Karpas-422 (cell line): ENCODE data around the gene UNC5B. TPM values are rescaled to one million over a fixed set of nuclear protein-coding genes. Genes with fewer than 3 reads are reported as not detected.

Source experiments
- DNase-seq: peaks from one replicate; pipeline ENCODE4 v3.0.0-alpha.2; 2015
- H2AFZ ChIP-seq: fragments of 200-600 bp; sonication (generic); 2 replicates; pipeline ENCODE4 v1.6.1; 2014; ENCODE audit warnings: antibody characterized with exemption, low read length, mixed read lengths
- H3K27ac ChIP-seq: fragments of 200-600 bp; sonication (generic); 2 replicates; pipeline ENCODE4 v1.5.1; 2014; ENCODE audit warnings: mild to moderate bottlenecking, low read length, moderate library complexity
- H3K27me3 ChIP-seq: fragments of 200-600 bp; sonication (generic); 2 replicates; pipeline ENCODE4 v1.6.1; 2014; ENCODE audit warnings: low read length, mixed read lengths
- H3K36me3 ChIP-seq: fragments of 200-600 bp; sonication (generic); 2 replicates; pipeline ENCODE4 v1.6.1; 2014; ENCODE audit warnings: low read length, mixed read lengths; ENCODE audit not compliant: insufficient read depth
- H3K4me1 ChIP-seq: fragments of 200-600 bp; sonication (generic); 2 replicates; pipeline ENCODE4 v1.6.1; 2014; ENCODE audit warnings: mild to moderate bottlenecking, low read length, mixed read lengths
- H3K4me2 ChIP-seq: fragments of 200-600 bp; sonication (generic); 2 replicates; pipeline ENCODE4 v1.6.1; 2014; ENCODE audit warnings: low read length, low read depth, mild to moderate bottlenecking; ENCODE audit not compliant: poor library complexity, severe bottlenecking
- H3K4me3 ChIP-seq: fragments of 200-600 bp; sonication (generic); 2 replicates; pipeline ENCODE4 v1.5.1; 2014; ENCODE audit warnings: mild to moderate bottlenecking, antibody characterized with exemption, low read length, mixed read lengths
- H3K79me2 ChIP-seq: fragments of 200-600 bp; sonication (generic); 2 replicates; pipeline ENCODE4 v1.6.1; 2014; ENCODE audit warnings: mild to moderate bottlenecking, low read length, mixed read lengths
- H3K9ac ChIP-seq: fragments of 200-600 bp; sonication (generic); 2 replicates; pipeline ENCODE4 v1.6.0; 2014; ENCODE audit warnings: low read length
- H3K9me2 ChIP-seq: fragments of 200-600 bp; sonication (generic), shearing (Covaris generic); replicated peaks from 2 replicates; pipeline ENCODE4 v1.6.0; 2014; ENCODE audit warnings: mild to moderate bottlenecking, low read length, moderate library complexity; ENCODE audit not compliant: insufficient read depth
- H3K9me3 ChIP-seq: fragments of 300-700, 200-600 bp; sonication (generic); 2 replicates; pipeline ENCODE4 v1.6.1; 2014; ENCODE audit warnings: low read length, mixed read lengths
- H4K20me1 ChIP-seq: fragments of 200-600 bp; sonication (generic); 2 replicates; pipeline ENCODE4 v1.6.1; 2014; ENCODE audit warnings: mild to moderate bottlenecking, antibody characterized with exemption, low read length, low read depth; ENCODE audit not compliant: insufficient read depth
- total RNA-seq: library from RNA; depleted of rRNA; stranded (reverse); fragments of >200 nt; shearing (Covaris generic); gene quantifications from 2 replicates; pipeline ENCODE4 v1.2.3, GENCODE V29; 2014; ENCODE audit warnings: low replicate concordance

UNC5B gene
- total RNA-seq, 1 experiment from 2014 or later, result not detected

- Histone ChIP-seq H4K20me1 (no peaks in the 10 kb centered on the region), H3K9me2 (no peaks in the 10 kb centered on the region), H3K36me3 (no peaks in the 10 kb centered on the region), H3K4me3 (no peak overlapping the region), H3K4me1 (peaks cover 3% of the 10 kb centered on the region; the same call in 1 of the 2 replicates), H3K27me3 (no peaks in the 10 kb centered on the region), H3K9ac (no peak overlapping the region), H3K79me2 (no peaks in the 10 kb centered on the region), H3K9me3 (no peaks in the 10 kb centered on the region), H2AFZ (no peak overlapping the region), H3K4me2 (no peak overlapping the region), H3K27ac (no peak overlapping the region)
- no peak for DNase-seq
Observed at GRCh38 chr10:71284544-71285179, 72.3 kb downstream of the UNC5B start.

- Histone ChIP-seq H4K20me1 (no peaks in the 10 kb centered on the region), H3K9me2 (no peaks in the 10 kb centered on the region), H3K79me2 (no peaks in the 10 kb centered on the region), H3K4me1 (peaks cover 3% of the 10 kb centered on the region; the same call in 1 of the 2 replicates), H3K27me3 (no peaks in the 10 kb centered on the region), H3K9ac (no peak overlapping the region), H3K4me3 (no peak overlapping the region), H3K9me3 (no peaks in the 10 kb centered on the region), H3K4me2 (no peak overlapping the region), H2AFZ (no peak overlapping the region), H3K36me3 (no peaks in the 10 kb centered on the region), H3K27ac (no peak overlapping the region)
- DNase-seq, result peak; percentile 76
Observed at GRCh38 chr10:71285180-71285545, 72.8 kb downstream of the UNC5B start.

- Histone ChIP-seq H3K27ac (no peak overlapping the region), H4K20me1 (no peaks in the 10 kb centered on the region), H3K27me3 (no peaks in the 10 kb centered on the region), H3K4me3 (no peak overlapping the region), H3K9me2 (no peaks in the 10 kb centered on the region), H3K4me1 (peaks cover 3% of the 10 kb centered on the region; the same call in 1 of the 2 replicates), H3K79me2 (no peaks in the 10 kb centered on the region), H2AFZ (no peak overlapping the region), H3K36me3 (no peaks in the 10 kb centered on the region), H3K9ac (no peak overlapping the region), H3K9me3 (no peaks in the 10 kb centered on the region), H3K4me2 (no peak overlapping the region)
- DNase-seq, result no peak
Observed at GRCh38 chr10:71285986-71286385, 73.6 kb downstream of the UNC5B start.

- Histone ChIP-seq H2AFZ (no peak overlapping the region), H3K4me2 (no peak overlapping the region), H3K27me3 (no peaks in the 10 kb centered on the region), H4K20me1 (no peaks in the 10 kb centered on the region), H3K4me3 (no peak overlapping the region), H3K4me1 (peaks cover 3% of the 10 kb centered on the region; the same call in 1 of the 2 replicates), H3K9ac (no peak overlapping the region), H3K36me3 (no peaks in the 10 kb centered on the region), H3K27ac (no peak overlapping the region), H3K9me3 (no peaks in the 10 kb centered on the region), H3K9me2 (no peaks in the 10 kb centered on the region), H3K79me2 (no peaks in the 10 kb centered on the region)
- no peak for DNase-seq
Observed at GRCh38 chr10:71286521-71287294, 74.3 kb downstream of the UNC5B start.

GRCh38 chr10:71287456-71287855, 75.1 kb downstream of the UNC5B start:
- Histone ChIP-seq H3K9me3 (no peaks in the 10 kb centered on the region), H3K27me3 (no peaks in the 10 kb centered on the region), H2AFZ (no peak overlapping the region), H3K4me1 (peaks cover 3% of the 10 kb centered on the region; the same call in 1 of the 2 replicates), H3K9me2 (no peaks in the 10 kb centered on the region), H3K4me3 (no peak overlapping the region), H3K36me3 (no peaks in the 10 kb centered on the region), H3K79me2 (no peaks in the 10 kb centered on the region), H3K4me2 (no peak overlapping the region), H3K9ac (no peak overlapping the region), H4K20me1 (no peaks in the 10 kb centered on the region), H3K27ac (no peak overlapping the region)
- no peak for DNase-seq

GRCh38 chr10:71288461-71288860, 76.1 kb downstream of the UNC5B start:
- no peak overlapping the region for H2AFZ ChIP-seq
- H3K9ac ChIP-seq, result no peak overlapping the region
- H3K79me2 ChIP-seq, result no peaks in the 10 kb centered on the region
- H3K4me1 ChIP-seq, result peaks cover 3% of the 10 kb centered on the region; the same call in 1 of the 2 replicates
- H3K9me2 ChIP-seq, result no peaks in the 10 kb centered on the region
- H4K20me1 ChIP-seq, result no peaks in the 10 kb centered on the region
- H3K27ac ChIP-seq, result no peak overlapping the region
- H3K36me3 ChIP-seq, result no peaks in the 10 kb centered on the region
- no peaks in the 10 kb centered on the region for H3K27me3 ChIP-seq
- no peak overlapping the region for H3K4me2 ChIP-seq
- no peak for DNase-seq
- no peak overlapping the region for H3K4me3 ChIP-seq
- no peaks in the 10 kb centered on the region for H3K9me3 ChIP-seq

- H2AFZ ChIP-seq, result no peak overlapping the region
Observed at GRCh38 chr10:71289421-71290130, 77.2 kb downstream of the UNC5B start.

GRCh38 chr10:71290331-71290730, 78.0 kb downstream of the UNC5B start:
- peaks cover 3% of the 10 kb centered on the region; the same call in 1 of the 2 replicates for H3K4me1 ChIP-seq
- H3K9me3 ChIP-seq, result no peaks in the 10 kb centered on the region
- H3K27me3 ChIP-seq, result no peaks in the 10 kb centered on the region
- H3K4me3 ChIP-seq, result no peak overlapping the region
- H2AFZ ChIP-seq, result no peak overlapping the region
- no peaks in the 10 kb centered on the region for H3K9me2 ChIP-seq
- H4K20me1 ChIP-seq, result no peaks in the 10 kb centered on the region; the same call in 1 of the 2 replicates
- no peaks in the 10 kb centered on the region for H3K79me2 ChIP-seq
- H3K9ac ChIP-seq, result no peak overlapping the region
- H3K27ac ChIP-seq, result no peak overlapping the region
- no peak for DNase-seq
- H3K4me2 ChIP-seq, result no peak overlapping the region
- no peaks in the 10 kb centered on the region for H3K36me3 ChIP-seq

More at GRCh38 chr10:71289421-71290130, 77.2 kb downstream of the UNC5B start:
- no peak overlapping the region for H3K9ac ChIP-seq
- no peaks in the 10 kb centered on the region for H3K9me2 ChIP-seq
- no peak for DNase-seq
- H3K9me3 ChIP-seq, result no peaks in the 10 kb centered on the region
- H3K4me3 ChIP-seq, result no peak overlapping the region
- H3K36me3 ChIP-seq, result no peaks in the 10 kb centered on the region
- no peaks in the 10 kb centered on the region for H3K79me2 ChIP-seq
- no peak overlapping the region for H3K4me2 ChIP-seq
- H3K27ac ChIP-seq, result no peak overlapping the region
- no peaks in the 10 kb centered on the region for H3K27me3 ChIP-seq
- peaks cover 3% of the 10 kb centered on the region; the same call in 1 of the 2 replicates for H3K4me1 ChIP-seq
- no peaks in the 10 kb centered on the region; the same call in 1 of the 2 replicates for H4K20me1 ChIP-seq
